Effector memory CD8-positive, alpha-beta T cell (primary cell): Measurements from ENCODE around the gene BHLHA15.
A peak's percentile ranks its signal among the peaks of the same experiment; 100 is the strongest.

ENCODE experiments used
- ATAC-seq: fragments of 150-1000 bp; cut with Tn5 transposase; replicated peaks from 2 replicates; pipeline ENCODE4 v1.10.0; 2021; ENCODE audit warnings: mild to moderate bottlenecking, moderate library complexity
- DNase-seq, 3 experiments: peaks; one replicate each; pipeline ENCODE4 v3.0.0; 2021
- H3K27ac Mint-ChIP-seq, 2 donors: one replicate each; pipeline ENCODE4 v1.8.0; 2022; ENCODE audit warnings: mild to moderate bottlenecking in 2 of 2, mixed read lengths in 2 of 2, moderate library complexity in 2 of 2
- H3K27me3 Mint-ChIP-seq, 2 donors: one replicate each; pipeline ENCODE4 v1.8.0; 2022; ENCODE audit warnings: mixed read lengths in 2 of 2
- H3K36me3 Mint-ChIP-seq: one replicate; pipeline ENCODE4 v1.8.0; 2022; ENCODE audit warnings: mild to moderate bottlenecking, moderate library complexity, mixed read lengths; ENCODE audit not compliant: insufficient read depth
- H3K4me1 Mint-ChIP-seq, 2 donors: one replicate each; pipeline ENCODE4 v1.8.0; 2022; ENCODE audit warnings: low read depth in 2 of 2, mixed read lengths in 2 of 2
- H3K4me3 Mint-ChIP-seq, 2 donors: one replicate each; pipeline ENCODE4 v1.8.0; 2022; ENCODE audit warnings: mild to moderate bottlenecking in 2 of 2, mixed read lengths in 2 of 2, moderate library complexity in 2 of 2
- H3K9me3 Mint-ChIP-seq, 2 donors: one replicate each; pipeline ENCODE4 v1.8.0; 2022; ENCODE audit warnings: mixed read lengths in 2 of 2
- total RNA-seq, 9 experiments: gene quantifications; one replicate each; lab custom pipeline; 2026; lab: John Stamatoyannopoulos, UW

BHLHA15 gene
- total RNA-seq: 0 to 2.5 (median 0.49) reads per million in 9 experiments

GRCh38 chr7:98211221-98211675, at the start of gene BHLHA15:
Gene BHLHA15, plus strand, starts transcription at chr7:98211439. Its CDS starts 871 bp downstream, at chr7:98212310.
- ATAC-seq (peak; percentile 45), DNase-seq (no peak)
- H3K36me3 Mint-ChIP-seq: peaks cover 20% of the 10 kb centered on the region
- no peaks in the 10 kb centered on the region for H3K4me1 Mint-ChIP-seq
- no peaks in the 10 kb centered on the region for H3K27me3 Mint-ChIP-seq
- H3K4me3 Mint-ChIP-seq: peak within 1 kb of the TSS; percentile 54 to 62
- H3K9me3 Mint-ChIP-seq: no peaks in the 10 kb centered on the region
- H3K27ac Mint-ChIP-seq: peak within 1 kb of the TSS in 1 of 2 donors; percentile 15

- H3K4me1 Mint-ChIP-seq: peaks cover 7 to 10% of the 10 kb centered on the region in 2 donors
- no peaks in the 10 kb centered on the region for H3K9me3 Mint-ChIP-seq
- peak overlapping the region in 1 of 2 donors; percentile 35 for H3K27ac Mint-ChIP-seq
- ATAC-seq (no peak), DNase-seq (no peak)
- no peak overlapping the region for H3K4me3 Mint-ChIP-seq
- H3K27me3 Mint-ChIP-seq: no peaks in the 10 kb centered on the region
- H3K36me3 Mint-ChIP-seq: no peaks in the 10 kb centered on the region
These were observed 48.5 kb upstream of the BHLHA15 start for GRCh38 chr7:98162758-98163157.

- ATAC-seq: no peak
- no peak overlapping the region for H3K4me3 Mint-ChIP-seq
- peaks cover 7 to 12% of the 10 kb centered on the region in 2 donors for H3K4me1 Mint-ChIP-seq
- H3K27me3 Mint-ChIP-seq: no peaks in the 10 kb centered on the region
- no peaks in the 10 kb centered on the region for H3K9me3 Mint-ChIP-seq
- DNase-seq: no peak
- no peaks in the 10 kb centered on the region for H3K36me3 Mint-ChIP-seq
- H3K27ac Mint-ChIP-seq: no peak overlapping the region
These were observed 48.0 kb upstream of the BHLHA15 start for GRCh38 chr7:98163269-98163668.

GRCh38 chr7:98163704-98164494, 47.3 kb upstream of the BHLHA15 start:
- no peaks in the 10 kb centered on the region for H3K36me3 Mint-ChIP-seq
- H3K27me3 Mint-ChIP-seq: no peaks in the 10 kb centered on the region
- H3K27ac Mint-ChIP-seq: no peak overlapping the region
- no peak overlapping the region for H3K4me3 Mint-ChIP-seq
- no peaks in the 10 kb centered on the region for H3K9me3 Mint-ChIP-seq
- H3K4me1 Mint-ChIP-seq: peaks cover 7 to 14% of the 10 kb centered on the region in 2 donors
- DNase-seq (no peak), ATAC-seq (no peak)

GRCh38 chr7:98165827-98166667, 45.2 kb upstream of the BHLHA15 start:
- peaks cover 7 to 14% of the 10 kb centered on the region in 2 donors for H3K4me1 Mint-ChIP-seq
- H3K36me3 Mint-ChIP-seq: no peaks in the 10 kb centered on the region
- H3K4me3 Mint-ChIP-seq: no peak overlapping the region
- ATAC-seq (peak; percentile 59), DNase-seq (peak; percentile 30 to 45 (median 43))
- no peaks in the 10 kb centered on the region for H3K27me3 Mint-ChIP-seq
- no peak overlapping the region for H3K27ac Mint-ChIP-seq
- H3K9me3 Mint-ChIP-seq: no peaks in the 10 kb centered on the region

GRCh38 chr7:98166668-98166970, 44.6 kb upstream of the BHLHA15 start:
- H3K27ac Mint-ChIP-seq: no peak overlapping the region

GRCh38 chr7:98167653-98168052, 43.6 kb upstream of the BHLHA15 start:
- Mint-ChIP-seq H3K4me1 (peaks cover 7 to 14% of the 10 kb centered on the region in 2 donors), H3K36me3 (peaks cover 7% of the 10 kb centered on the region), H3K27me3 (no peaks in the 10 kb centered on the region), H3K27ac (peak overlapping the region in 1 of 2 donors; percentile 59), H3K4me3 (no peak overlapping the region), H3K9me3 (no peaks in the 10 kb centered on the region)
- ATAC-seq (no peak), DNase-seq (no peak)

More at GRCh38 chr7:98166668-98166970, 44.6 kb upstream of the BHLHA15 start:
- Mint-ChIP-seq H3K36me3 (no peaks in the 10 kb centered on the region), H3K4me3 (no peak overlapping the region), H3K27me3 (no peaks in the 10 kb centered on the region), H3K4me1 (peaks cover 7 to 14% of the 10 kb centered on the region in 2 donors), H3K9me3 (no peaks in the 10 kb centered on the region)
- no peak for ATAC-seq
- no peak for DNase-seq

- Mint-ChIP-seq H3K4me1 (peaks cover 7 to 14% of the 10 kb centered on the region in 2 donors), H3K9me3 (no peaks in the 10 kb centered on the region), H3K27me3 (no peaks in the 10 kb centered on the region), H3K36me3 (peaks cover 7% of the 10 kb centered on the region), H3K27ac (peak overlapping the region in 1 of 2 donors; percentile 59), H3K4me3 (no peak overlapping the region)
- DNase-seq: peak; percentile 55 to 67 (median 67)
- peak; percentile 93 for ATAC-seq
These were observed 42.9 kb upstream of the BHLHA15 start for GRCh38 chr7:98168181-98168903.

- Mint-ChIP-seq H3K27me3 (no peaks in the 10 kb centered on the region), H3K4me1 (peaks cover 7 to 14% of the 10 kb centered on the region in 2 donors), H3K9me3 (no peaks in the 10 kb centered on the region), H3K36me3 (peaks cover 7% of the 10 kb centered on the region), H3K27ac (peak overlapping the region in 1 of 2 donors; percentile 36), H3K4me3 (no peak overlapping the region)
- DNase-seq: no peak
- no peak for ATAC-seq
These were observed 42.2 kb upstream of the BHLHA15 start for GRCh38 chr7:98168904-98169621.

- H3K4me3 Mint-ChIP-seq: no peak overlapping the region
- ATAC-seq (no peak), DNase-seq (no peak)
- H3K36me3 Mint-ChIP-seq: peaks cover 12% of the 10 kb centered on the region
- H3K27ac Mint-ChIP-seq: peak overlapping the region in 1 of 2 donors; percentile 62
- H3K4me1 Mint-ChIP-seq: peaks cover 6 to 10% of the 10 kb centered on the region in 2 donors
- H3K27me3 Mint-ChIP-seq: no peaks in the 10 kb centered on the region
- no peaks in the 10 kb centered on the region for H3K9me3 Mint-ChIP-seq
These were observed 40.3 kb upstream of the BHLHA15 start for GRCh38 chr7:98170966-98171365.

GRCh38 chr7:98171449-98171848, 39.8 kb upstream of the BHLHA15 start:
- no peak for ATAC-seq
- Mint-ChIP-seq H3K36me3 (peaks cover 15% of the 10 kb centered on the region), H3K4me1 (peaks cover 4 to 8% of the 10 kb centered on the region in 2 donors), H3K9me3 (no peaks in the 10 kb centered on the region), H3K27me3 (no peaks in the 10 kb centered on the region), H3K4me3 (no peak overlapping the region), H3K27ac (peak overlapping the region in 1 of 2 donors; percentile 62)
- no peak for DNase-seq

GRCh38 chr7:98174334-98175259, 36.6 kb upstream of the BHLHA15 start:
- H3K9me3 Mint-ChIP-seq: no peaks in the 10 kb centered on the region
- ATAC-seq (no peak), DNase-seq (no peak)
- no peak overlapping the region for H3K27ac Mint-ChIP-seq
- no peaks in the 10 kb centered on the region for H3K27me3 Mint-ChIP-seq
- peaks cover 21% of the 10 kb centered on the region for H3K36me3 Mint-ChIP-seq
- no peak overlapping the region for H3K4me3 Mint-ChIP-seq
- H3K4me1 Mint-ChIP-seq: no peaks in the 10 kb centered on the region
